Left forelimb (tissue), 1 donor: ENCODE measurements around the gene PRDM16.

ENCODE experiments used
- DNase-seq: peaks from one replicate; pipeline ENCODE4 v3.0.0-alpha.2; 2018; ENCODE audit warnings: low spot score

Gene PRDM16

GRCh38 chr1:3069491-3070308 lies 697 bp downstream of the PRDM16 start:
- no peak for DNase-seq

GRCh38 chr1:3070309-3070643 lies 1.3 kb downstream of the PRDM16 start:
- no peak for DNase-seq

GRCh38 chr1:3070644-3071564 lies 1.9 kb downstream of the PRDM16 start:
- no peak for DNase-seq

- no peak for DNase-seq
These were observed 2.8 kb downstream of the PRDM16 start for GRCh38 chr1:3071565-3072390.

- DNase-seq: no peak
These were observed 3.6 kb downstream of the PRDM16 start for GRCh38 chr1:3072391-3073185.

DNA sequence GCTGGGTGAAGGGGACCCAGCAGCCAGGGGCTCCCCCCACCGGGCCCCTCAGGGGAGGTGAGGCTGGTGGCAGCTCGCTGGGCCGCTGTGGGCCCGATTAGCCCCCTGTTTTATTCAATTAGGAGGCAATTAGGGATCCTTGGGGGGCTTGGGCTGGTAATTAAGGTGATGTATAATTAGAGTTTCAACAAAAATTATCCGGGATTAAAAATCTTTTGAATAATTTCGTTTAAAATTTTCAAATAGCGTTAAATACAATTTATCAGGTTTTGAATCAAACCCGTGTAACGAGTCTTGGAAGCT lies 4.1 kb downstream of the PRDM16 start:
- no peak for DNase-seq

DNA sequence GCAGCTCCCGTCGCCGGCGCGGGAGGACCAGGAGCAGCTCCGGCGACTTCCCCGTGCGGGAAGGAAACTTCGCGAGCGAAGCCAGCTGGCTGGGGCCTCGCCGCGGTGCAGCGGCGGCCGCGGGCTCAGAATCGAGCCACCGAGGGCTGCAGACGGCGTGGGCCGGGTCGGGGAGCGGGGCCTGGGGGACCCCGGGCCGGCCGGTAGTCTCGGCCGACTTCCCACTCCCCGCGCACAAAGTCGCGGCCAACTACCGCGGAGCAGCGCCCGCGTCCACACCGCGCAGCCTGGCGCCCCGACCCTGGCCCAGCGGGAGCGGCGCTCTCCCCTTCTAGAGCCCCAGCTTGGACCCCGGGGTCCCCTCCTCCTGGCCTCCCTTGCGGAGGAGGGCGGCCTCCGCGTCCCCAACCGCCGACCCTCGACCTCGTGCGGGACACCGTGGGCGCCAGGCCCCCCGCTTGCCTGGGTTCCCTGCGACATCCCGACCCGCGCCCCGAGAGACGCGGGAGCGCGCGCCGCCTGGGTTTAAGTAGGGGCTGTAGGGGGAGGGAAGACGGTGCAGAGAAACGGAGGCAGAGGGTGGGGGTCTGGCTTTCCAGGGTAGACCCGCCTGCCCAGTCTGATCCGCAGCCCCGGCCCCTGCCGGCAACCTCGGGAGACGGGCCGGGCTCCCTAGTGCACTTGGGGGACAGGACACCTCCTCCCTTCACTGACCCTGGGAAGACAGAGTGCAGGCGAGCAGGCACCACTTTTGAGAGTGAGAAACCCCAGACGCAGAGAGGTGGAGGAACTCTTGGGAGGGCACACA lies 4.7 kb downstream of the PRDM16 start:
- no peak for DNase-seq

GRCh38 chr1:3074297-3074741 lies 5.3 kb downstream of the PRDM16 start:
- no peak for DNase-seq

DNA sequence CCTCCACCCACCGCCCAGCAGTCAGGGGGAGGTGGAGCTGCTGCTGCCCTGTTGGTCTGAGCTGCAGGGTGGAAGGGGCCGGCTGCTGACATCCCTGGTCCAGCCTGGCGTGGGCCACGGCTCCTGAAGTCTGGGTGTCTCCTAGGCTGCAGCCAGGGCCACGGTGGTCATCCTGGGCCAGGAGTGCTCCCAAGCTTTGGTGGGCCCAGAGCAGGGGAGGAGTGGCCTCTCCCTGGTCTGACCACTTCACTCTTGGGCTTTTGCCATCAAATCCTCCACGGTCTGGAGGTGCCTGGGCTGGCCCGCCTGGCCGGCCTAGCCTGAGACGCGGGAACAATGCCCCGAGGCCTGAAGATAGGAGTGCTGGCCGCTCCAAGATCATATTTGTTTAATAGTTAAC lies 5.8 kb downstream of the PRDM16 start:
- DNase-seq: no peak

GRCh38 chr1:3075666-3076362 lies 6.8 kb downstream of the PRDM16 start:
- no peak for DNase-seq

- no peak for DNase-seq
These were observed 7.3 kb downstream of the PRDM16 start for GRCh38 chr1:3076363-3076740.

GRCh38 chr1:3077081-3077480 lies 8.1 kb downstream of the PRDM16 start:
- DNase-seq: no peak

DNA sequence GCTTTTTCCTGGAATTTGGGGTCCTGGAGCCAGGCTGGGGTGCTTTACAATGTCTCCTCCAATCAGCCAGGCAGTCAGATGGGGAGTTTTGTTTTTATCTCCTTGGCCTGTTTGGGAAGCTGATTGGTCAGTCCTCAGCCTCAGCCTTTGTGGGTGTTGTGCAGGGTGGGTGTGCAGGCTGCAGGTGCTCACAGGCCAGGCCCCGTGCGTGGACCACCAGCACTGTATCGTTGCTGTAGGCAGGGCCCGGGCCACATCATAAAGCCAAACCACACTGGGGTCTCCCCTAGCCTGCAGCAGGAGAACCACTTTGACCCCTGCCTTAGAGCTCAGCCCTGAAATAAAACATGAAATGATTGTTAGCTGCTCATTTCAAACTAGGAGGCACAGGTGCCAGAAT lies 8.6 kb downstream of the PRDM16 start:
- no peak for DNase-seq

GRCh38 chr1:3078430-3078861 lies 9.4 kb downstream of the PRDM16 start:
- no peak for DNase-seq

DNA sequence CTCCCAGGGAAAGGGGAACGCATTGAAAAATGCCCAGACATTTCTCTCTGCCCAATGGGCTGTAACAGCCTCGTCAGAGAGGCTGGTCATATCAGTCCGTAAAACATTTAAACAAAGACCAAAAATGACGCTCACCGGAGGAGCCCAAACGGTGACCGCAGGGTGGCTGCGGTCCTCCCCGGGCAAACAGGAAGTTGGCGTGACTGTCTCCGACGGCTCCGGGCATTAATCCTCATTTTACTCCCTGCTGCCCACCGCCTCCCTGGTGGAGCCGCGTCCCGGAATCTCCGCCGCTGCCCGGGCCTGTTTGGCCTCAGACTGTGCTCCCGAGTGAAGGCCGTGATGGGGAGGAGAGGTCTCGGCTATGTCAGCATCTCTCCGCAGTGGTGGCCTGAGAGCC lies 9.9 kb downstream of the PRDM16 start:
- no peak for DNase-seq

DNA sequence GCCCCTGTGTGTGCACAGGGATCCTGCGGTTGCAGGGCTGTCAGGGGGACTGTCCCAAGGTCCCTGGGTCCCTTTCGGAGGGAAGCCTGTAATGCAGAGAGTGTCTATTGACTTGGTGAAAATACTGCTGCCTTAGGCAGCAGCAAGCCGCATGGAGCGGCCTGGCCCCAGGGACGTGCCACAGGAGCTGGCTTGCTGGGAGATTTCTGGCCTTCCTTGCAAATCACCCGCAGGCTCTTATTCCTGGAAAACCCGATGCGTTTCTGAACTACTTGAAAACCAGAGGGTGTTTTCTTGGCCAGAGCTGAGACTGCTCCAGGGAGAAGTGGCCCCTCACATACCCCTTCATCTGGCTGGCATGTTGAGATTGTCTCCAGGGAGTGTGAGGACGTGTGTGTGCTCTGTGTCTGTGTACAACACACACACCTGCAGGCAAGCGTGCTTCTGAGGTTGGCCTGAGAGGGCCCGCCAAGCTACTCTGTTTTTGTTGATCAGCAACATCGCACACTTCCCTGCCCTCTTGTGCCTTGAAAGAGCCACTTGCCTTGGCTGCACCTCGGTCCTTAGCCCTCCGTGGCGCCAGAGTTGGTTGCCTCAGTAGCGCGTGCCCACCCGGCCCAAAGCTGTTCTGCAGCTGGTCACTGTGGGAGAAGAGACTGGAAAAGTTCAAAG lies 10.5 kb downstream of the PRDM16 start:
- DNase-seq: no peak

- DNase-seq: no peak
These were observed 11.3 kb downstream of the PRDM16 start for GRCh38 chr1:3080053-3080955.

GRCh38 chr1:3081171-3081683 lies 12.2 kb downstream of the PRDM16 start:
- no peak for DNase-seq
